NCI-H1105 (cell line): ENCODE results near the gene ARHGEF3.
"Not testable (repeated sequence)": the region's sequence is repeated elsewhere in the genome, so short reads cannot be mapped to it uniquely, and the experiment has no call there.

ENCODE experiments used
- DNase-seq: peaks from one replicate; lab custom pipeline; 2025; lab: John Stamatoyannopoulos, UW

The ARHGEF3 gene

DNA sequence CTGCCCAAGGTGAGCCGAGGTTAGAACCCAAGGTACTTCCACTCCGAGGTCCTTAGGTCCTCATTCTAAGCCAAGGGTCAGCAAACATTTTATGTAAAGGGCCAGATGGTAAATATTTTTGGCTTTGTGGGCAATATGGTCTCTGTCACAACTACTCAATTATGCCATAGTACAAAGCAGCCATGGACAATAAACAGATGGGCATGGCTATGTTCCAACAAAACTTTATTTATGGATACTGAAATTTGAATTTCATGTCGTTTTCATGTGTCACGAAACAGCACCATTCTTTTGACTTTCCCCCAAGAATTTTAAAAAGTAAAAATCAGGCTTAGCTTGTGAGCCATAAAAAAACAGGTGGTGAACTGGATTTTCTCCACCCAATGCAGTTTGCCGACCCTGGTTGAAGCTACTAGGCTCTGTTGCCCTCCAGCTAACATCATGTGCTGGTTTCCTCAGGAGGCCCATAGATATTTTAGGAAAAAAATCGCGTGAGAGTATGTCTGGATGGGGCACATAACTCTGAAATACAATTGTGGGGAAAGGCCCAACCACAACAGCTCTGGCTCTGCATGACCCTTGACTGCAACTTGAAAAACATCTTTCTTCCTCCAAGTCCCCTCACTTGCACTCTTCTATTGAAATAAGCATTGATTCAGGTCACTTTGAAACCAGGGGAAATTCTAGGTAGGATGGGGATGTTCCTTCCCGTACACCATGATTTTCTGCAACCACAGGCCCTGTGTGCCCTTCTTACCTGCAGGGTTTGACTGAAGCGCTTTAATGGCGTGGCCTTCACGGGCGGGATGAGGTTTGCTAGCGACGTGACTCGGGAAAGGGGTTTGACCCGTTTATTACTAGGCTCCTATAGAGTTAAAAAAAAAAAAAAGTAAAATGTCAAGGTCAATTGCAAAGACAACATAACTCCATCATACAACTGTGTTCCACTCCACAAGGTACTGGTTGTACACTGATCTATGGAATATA, 28.5 kb downstream of the ARHGEF3 start:
- no peak for DNase-seq

DNA sequence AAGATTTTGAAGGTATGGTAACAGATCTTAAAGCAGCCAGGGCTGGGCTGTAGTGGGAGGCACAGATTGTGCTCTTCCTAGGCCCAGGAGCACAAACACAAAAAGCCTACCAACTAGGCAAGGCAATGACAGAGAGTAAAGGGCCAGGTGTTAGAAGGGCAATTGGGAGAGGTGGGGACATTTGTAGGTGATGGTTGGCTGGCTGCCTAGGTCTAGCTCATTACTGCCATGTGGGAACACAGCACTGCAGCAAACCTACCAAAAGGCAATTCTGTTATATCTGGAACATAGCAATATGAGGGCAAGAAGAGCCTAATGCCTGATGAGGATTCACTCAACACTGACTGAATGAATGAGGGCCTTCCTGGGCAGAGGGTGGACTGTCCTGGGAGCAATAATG, 30.4 kb downstream of the ARHGEF3 start:
- DNase-seq: peak; percentile 24

DNA sequence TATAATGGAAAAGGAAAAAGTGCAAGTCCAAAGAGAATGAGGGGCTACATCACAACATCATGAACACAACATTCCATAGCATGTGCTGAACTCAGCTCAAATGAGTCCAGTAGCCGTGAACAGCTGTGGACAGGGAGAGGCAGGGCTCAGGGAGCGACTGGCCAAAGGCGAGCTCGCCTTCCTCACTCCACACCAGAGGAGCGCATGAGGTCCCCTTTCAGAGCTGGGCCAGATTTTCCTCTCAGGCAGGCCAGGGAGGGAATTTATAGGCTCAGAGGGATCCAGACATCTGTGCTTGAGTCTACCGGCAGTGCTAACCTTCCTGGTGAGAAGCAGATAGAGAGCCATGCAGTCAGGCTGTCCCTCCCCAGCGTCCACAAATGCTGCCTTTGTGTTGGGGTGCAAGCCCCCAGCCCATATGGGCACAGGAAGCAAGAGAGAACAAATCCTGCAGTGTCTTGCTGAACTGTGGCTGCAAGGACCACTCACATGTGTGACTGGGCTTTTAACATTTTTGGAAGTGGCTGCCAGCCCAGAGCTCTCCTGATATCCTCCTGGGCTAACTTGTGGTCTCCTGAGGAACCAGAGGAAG, 32.5 kb downstream of the ARHGEF3 start:
- no peak for DNase-seq

DNA sequence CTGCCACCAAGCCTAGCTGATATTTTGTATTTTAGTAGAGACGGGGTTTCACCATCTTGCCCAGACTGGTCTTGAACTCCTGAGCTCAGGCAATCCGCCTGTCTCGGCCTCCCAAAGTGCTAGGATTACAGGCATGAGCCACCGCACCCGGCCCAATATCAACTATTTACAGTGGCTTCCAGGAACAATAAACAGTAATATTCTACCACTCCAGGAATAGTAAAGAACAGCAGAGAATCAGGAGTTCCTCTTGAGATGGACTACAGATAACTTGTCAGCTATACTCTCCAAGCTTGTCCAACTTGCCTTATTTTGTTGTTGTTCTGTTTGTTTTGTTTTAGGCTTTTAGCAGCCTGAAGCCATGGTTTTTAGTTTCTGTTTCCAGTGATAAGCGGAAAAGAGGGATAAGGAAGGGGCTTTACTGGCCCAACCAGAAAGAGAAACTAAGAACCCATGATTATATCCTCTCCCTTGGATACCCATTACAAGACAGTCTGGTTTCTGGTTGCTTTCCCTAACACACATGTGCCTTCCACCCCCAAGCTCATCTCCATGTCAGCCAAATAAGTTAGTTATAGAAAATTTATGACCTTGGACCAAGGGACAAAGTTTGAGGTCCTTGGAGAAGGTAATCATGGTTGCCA, 36.7 kb downstream of the ARHGEF3 start:
- no peak for DNase-seq

DNA sequence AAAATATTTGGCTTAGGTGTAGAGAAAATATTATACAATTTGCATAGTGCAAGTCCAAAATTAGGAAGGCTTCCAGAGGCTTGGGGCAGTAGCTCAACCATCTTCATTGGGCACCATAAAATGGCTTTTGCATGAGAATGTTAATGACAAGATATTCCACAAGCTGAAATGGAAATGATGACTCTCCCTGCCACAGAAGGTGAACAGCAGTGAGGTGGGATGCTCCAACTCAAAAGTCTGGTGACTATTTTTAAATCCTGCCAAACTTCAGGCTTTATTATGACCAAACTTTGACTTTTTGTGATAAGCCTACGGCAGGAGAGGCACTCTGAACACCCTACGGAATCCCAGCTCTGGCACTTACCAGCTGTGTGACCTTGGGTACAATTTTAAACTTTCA, 37.6 kb downstream of the ARHGEF3 start:
- DNase-seq: no peak

DNA sequence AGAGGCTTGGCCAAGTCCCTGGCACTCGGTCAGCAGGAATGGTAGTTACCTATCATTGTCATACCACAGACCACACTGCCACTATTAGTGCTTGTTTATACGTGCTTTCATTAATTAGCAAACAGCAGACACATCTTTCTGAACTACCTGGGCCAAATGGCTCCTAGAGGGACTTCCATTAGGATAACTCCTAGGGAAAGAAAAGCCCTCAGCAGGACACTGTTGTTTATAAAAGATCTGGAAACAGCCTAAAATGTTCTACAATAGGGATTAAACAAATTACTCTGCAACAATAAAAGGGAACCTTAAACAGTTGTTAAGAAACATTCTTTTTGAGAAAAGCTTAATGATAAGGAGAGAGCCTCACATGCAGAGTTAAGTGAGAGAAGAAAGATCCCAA, 38.5 kb downstream of the ARHGEF3 start:
- DNase-seq: no peak

DNA sequence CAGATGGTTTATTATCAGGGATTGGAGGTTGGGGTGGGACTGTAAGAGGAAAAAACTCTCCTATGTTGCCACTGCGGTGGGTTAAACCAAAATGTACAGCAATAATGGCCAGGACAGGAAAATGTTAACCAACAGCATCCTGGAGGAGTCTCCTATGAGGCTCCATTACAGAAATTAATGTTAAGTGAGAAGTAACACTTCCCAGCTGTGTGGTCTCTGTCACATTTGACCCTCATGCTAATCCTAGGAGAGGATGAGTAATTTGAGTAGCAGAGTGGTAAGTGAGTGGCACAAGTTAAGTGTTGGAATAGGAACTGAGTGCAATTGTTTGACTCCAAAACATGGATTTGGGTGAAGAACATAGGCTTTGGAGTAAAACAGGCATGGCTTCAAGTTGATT, 39.0 kb downstream of the ARHGEF3 start:
- DNase-seq: no peak

DNA sequence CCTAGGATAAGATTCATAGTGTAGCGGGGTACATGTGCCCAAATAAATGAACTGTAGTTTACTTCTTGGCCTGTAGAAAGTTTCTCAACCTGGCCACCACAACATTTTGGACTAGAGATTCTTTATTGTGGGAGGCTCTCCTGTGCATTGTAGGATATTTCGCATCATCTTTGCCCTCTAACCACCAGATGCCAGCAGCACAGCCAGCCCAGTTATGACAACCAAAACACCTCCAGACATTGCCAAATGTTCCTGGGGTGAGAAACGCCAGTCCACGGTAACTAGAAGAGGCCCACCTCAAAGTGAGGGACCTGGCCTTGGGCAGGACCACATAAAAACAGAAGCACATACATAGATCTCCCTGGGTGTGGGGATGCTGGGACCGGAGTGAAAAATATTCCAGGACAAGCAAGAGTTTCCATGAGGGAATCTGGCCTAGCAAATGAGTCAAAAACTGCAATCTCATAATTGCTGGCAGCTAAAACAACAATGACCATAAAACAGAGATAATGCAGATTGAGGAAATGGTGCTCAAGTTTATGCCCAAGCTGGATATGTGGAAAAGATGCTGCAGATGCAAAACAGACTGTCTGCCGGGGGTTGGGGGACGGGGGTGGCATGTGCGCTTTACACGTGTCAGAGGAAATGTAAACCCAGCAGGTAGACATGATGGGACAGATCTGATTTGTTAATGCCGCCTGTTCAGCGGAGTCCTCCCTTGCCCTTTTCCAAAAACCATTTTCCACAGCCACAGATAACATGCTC, 39.7 kb downstream of the ARHGEF3 start:
- no peak for DNase-seq

DNA sequence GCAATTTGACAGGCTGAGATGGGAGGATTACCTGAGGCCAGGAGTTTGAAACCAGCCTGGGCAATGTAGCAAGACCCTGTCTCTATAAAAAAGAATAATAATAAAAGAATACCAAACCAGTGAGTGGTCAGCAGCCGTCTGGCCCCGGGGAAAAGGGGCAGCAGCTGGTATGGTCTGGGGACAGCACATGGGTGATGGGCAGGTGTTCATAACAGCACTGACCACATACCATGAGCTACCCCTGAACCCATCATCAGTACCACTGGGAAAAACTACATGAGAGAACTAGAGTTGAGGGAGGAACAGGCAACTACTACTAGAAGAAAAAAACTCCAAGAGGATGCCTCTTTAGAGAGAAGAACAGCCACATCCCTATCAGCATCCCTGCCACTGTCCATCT, 40.7 kb downstream of the ARHGEF3 start:
- DNase-seq: no peak

DNA sequence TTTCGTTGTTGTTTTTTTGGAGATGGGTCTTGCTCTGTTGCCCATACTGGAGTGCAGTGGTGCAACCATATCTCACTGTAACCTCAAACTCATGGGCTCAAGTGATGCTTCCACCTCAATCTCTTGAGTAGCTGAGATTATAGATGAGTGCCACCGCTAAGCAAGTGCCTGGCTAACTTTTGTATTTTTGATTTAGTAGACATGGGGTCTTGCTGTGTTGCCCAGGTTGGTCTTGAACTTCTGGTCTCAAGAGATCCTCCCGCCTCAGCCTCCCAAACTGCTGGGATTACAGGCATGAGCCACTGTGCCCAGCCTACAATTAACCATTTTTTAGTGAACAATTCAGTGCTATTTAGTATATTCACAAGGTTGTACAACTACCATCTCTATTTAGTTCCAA, 42.2 kb downstream of the ARHGEF3 start:
- no peak for DNase-seq

DNA sequence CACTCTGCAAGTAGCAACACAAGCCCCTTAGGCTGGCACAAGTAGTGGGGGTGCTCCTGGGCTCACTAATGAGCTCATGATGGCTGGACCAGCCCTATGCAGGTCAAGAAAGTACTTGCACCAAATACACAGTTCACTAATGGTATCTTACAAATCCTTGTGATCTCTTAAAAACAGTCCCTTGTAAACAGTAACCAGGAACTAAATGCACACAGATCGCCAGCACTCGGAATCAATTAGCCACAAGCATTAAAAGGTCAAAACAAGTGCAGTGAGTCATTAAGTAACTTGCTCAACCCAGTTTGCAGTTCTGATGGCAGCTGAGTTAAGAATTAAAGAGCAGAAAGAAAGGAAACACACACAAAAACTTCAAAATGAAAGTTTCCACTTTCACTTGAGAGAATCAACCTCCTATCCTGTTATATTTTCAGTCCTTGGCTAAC, 43.2 kb downstream of the ARHGEF3 start:
- DNase-seq: no peak

DNA sequence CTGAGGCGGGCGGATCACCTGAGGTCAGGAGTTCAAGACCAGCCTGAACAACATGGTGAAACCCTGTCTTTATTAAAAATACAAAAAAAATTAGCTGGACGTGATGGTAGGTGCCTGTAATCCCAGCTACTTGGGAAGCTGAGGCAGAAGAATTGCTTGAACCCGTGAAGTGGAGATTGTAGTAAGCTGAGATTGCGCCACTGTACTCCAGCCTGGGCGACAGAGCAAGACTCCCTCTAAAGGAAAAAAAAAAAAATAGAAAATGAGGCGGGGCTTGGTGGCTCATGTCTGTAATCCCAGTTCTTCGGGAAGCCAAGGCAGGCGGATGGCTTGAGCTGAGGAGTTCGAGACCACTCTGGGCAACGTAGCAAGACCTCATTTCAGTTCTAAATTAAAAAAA, 43.7 kb downstream of the ARHGEF3 start:
- not testable (repeated sequence) for DNase-seq

DNA sequence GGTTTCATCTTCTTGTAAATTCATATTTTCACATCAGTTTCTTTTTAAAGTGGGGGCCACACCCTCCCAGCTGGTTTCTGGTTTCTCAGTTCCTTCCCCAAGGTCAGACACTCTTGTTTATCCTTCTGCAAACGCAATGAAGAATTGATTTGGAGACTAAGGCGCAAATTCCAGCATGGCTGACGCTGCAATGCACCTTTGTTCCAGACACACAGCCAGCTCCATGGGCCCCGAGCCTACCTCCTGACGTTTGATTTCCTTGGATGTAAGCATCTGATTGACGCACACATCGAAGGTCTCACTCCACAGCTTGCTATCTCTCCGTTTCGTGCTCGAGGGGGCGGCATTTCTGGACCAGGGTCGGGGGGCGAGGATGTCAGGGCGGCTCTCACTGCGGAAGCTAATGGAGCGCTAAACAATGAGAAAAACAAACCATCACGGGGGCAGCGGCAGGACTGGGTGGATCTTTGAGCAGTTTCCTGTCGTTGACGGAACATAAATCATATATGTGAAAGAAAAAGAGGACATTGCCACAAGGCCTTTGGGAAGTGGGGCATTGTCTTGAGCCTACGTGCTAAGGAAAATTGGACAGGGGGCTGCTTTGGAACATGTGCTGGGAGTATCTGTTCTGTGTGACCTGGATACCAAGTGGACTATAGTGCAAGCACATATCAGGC, 46.9 kb downstream of the ARHGEF3 start:
- DNase-seq: no peak

DNA sequence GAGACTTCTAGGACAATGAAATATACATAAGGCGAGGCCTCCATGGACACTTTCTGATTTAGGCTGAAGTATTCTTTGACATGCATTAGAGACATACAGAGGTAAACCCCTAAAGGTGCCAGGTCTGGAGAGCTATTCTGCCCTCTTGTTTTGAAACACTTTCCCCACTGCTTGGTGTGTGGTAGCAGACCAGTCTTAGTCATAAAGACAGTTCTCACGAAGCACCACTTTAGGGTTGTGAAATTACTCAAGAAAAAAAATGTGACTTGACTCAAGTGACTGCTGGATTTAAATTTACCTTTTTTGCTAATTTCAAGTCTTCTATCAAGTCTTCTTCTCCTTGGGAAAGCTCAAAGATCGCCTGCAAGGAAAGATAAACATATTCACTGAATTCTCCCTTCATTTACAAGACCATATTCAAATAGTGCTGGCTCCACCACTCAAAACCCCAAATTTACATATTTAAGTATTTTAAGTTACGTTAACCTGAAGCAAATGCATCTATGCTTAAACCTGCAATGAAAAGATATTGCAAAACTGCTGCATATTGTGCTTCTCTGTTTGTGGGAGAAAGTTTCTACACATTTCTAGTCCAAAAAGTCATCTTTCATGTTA, 48.4 kb downstream of the ARHGEF3 start:
- DNase-seq: no peak

DNA sequence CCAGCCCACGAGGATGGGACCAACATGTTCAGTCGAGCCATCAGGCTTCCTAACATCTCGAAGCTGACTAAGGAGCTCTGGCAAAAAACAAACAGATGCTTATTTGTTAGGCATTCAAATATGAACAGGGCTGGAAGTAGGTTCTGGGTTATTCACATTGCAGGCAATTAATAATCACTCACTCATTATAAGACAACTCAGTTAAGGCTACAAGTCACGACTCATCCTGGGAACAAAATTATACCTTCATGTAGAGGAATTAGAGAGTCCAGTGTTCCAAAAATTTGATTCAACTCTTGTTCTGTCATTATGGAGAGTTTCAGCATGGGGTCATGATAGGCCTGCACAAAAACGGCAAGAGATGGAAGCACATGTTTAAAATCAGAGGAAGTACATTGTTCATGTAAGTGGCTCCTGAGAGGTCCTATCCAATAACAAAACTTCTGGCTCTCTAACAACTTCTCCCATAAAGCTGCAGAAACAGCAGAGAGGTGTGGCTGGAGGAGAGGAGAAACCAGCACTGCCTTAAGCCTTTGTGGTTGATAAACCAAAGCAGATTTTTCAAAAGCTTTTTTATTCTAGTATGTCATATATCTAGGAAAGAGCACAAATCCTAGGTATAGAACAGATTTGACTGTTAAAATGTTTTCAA, 50.6 kb downstream of the ARHGEF3 start:
- no peak for DNase-seq

DNA sequence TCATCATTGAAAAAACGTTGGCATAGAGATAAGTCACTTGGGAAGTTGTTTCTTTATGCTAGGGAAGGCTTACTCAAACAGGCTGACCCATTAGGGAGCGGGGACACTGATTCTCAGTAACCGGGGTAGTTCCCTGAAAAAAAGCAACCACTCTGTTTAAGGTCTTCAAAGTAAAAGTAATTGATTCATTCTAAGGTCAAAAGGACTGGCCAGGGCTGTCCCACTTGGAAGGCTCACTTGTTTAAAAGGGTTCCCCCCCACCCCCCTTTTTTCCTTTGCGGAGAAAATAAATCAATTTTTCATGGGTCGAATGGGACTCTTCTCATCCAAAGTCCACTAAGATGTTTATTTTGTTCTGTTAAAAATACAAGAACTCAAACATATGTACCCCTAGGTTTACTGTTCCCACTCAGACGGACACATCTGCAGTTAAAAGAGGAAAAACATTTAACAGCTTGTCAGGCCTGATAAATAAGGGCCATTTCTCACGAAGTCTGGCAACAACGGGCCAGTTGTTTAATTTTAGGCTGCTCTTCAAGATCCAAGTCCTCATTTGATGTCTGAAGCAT, 53.0 kb downstream of the ARHGEF3 start:
- DNase-seq: no peak

DNA sequence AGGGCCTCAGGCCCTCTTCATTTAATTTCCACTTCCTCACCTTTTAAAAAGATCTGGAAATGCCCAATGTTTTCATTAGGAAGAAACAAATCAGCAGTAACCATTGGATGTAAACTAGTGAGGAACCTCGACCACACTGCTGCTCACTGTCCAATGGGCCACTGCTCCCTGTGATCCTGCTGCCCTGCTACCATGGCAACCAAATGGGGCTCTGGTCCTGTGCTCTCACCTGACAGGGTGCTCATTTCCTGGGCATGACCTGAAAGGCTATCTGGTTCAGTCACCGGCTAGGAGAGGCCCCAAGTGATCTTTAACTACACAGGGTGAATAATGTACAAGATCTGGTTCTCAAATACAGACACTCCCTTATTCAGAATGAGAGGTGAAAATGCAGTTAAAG, 54.6 kb downstream of the ARHGEF3 start:
- peak; percentile 6 for DNase-seq

DNA sequence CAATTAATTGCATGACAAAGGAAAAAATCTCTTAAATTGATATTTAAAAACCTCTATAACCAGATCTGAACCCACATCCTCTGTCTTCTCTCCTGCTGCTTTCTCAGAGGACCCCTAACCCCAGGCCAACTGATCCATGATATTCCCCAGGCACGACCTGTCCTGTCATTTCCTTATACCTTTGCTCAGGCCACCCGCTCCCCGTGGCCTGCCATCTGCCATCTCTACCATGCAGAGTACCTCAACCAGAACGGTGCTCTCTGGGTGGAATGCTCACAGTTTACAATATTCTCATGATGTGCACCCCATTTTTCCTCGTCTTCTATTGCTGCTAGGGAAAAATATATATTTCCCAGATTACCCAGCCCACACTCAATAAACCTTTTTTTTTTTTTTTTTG, 57.7 kb downstream of the ARHGEF3 start:
- no peak for DNase-seq

DNA sequence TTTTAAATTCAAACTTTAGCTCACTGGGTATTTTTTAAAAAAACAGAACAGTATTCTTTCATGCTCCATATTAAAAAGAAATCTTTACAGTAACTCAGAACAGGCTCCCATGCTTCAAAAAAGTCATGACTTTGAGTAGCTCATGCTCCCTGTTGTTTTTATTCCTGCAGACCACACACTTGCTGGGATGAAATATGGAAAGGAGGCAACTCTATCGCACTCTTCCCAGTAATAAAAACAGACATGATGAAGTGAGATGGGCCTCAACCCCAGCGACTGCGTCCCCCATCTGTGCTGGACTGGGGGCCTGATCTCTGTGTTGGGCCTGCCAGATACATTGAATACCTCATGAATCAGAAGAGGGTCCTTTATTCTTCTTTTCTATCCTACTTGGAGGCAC, 58.9 kb downstream of the ARHGEF3 start:
- DNase-seq: no peak

DNA sequence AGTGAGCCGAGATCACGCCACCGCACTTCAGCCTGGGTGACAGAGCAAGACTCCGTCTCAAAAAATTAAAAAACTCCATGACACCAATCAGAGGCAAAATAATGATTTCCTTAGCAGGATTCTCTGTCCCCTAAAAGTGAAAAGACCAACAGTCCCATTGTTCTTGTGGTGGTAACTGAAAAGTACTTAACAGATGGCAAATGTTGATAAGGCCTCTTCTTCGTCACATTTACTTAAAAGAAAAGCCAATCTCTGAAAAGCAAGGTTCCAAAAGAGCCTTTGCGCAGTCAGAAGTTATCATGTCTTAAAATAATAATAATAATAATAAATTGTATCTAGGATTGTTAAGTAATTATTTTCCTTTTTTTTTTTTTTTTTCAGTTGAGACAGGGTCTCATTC, 62.7 kb downstream of the ARHGEF3 start:
- DNase-seq: no peak
